Subcutaneous adipose tissue (tissue), 4 donors: ENCODE results near the gene GJD2. TPM values are rescaled to one million over a fixed set of nuclear protein-coding genes. Genes with fewer than 3 reads are reported as not detected.

Source experiments
- CTCF ChIP-seq: fragments of 450-650 bp; IDR thresholded peaks from one replicate; pipeline ENCODE4 v1.5.1; 2016; ENCODE audit warnings: low read depth, mild to moderate bottlenecking, control low read depth, antibody characterized with exemption, moderate library complexity
- total RNA-seq, 4 donors: library from RNA; depleted of rRNA; stranded (reverse); fragments of >200 nt; gene quantifications; one replicate each; pipeline ENCODE4 v1.1.0, GENCODE V29; 2016

The GJD2 gene
- total RNA-seq, 4 donors from 2014 or later, result not detected

GRCh38 chr15:34738002-34738401 lies 16.8 kb downstream of the GJD2 start:
- no peak for TF ChIP-seq CTCF

GRCh38 chr15:34737477-34737876 lies 17.3 kb downstream of the GJD2 start:
- no peak for TF ChIP-seq CTCF

- no peak for TF ChIP-seq CTCF
Measured at GRCh38 chr15:34734303-34734702, 20.5 kb downstream of the GJD2 start.

- no peak for TF ChIP-seq CTCF
Measured at GRCh38 chr15:34733621-34734020, 21.2 kb downstream of the GJD2 start.

GRCh38 chr15:34732430-34732829 lies 22.4 kb downstream of the GJD2 start:
- no peak for TF ChIP-seq CTCF

- TF ChIP-seq CTCF, result no peak
Measured at GRCh38 chr15:34730701-34731100, 24.1 kb downstream of the GJD2 start.

- no peak for TF ChIP-seq CTCF
Measured at GRCh38 chr15:34729886-34730285, 24.9 kb downstream of the GJD2 start.
